GM19043 (cell line): Measurements from ENCODE around the gene ENPEP.
"Not testable (repeated sequence)": the region's sequence is repeated elsewhere in the genome, so short reads cannot be mapped to it uniquely, and the experiment has no call there.

Experiments used
- ATAC-seq: cut with Tn5 transposase; IDR thresholded peaks from one replicate; pipeline ENCODE4 v1.9.1; 2021; ENCODE audit warnings: low read depth; ENCODE audit not compliant: unreplicated experiment

Gene ENPEP, protein sequence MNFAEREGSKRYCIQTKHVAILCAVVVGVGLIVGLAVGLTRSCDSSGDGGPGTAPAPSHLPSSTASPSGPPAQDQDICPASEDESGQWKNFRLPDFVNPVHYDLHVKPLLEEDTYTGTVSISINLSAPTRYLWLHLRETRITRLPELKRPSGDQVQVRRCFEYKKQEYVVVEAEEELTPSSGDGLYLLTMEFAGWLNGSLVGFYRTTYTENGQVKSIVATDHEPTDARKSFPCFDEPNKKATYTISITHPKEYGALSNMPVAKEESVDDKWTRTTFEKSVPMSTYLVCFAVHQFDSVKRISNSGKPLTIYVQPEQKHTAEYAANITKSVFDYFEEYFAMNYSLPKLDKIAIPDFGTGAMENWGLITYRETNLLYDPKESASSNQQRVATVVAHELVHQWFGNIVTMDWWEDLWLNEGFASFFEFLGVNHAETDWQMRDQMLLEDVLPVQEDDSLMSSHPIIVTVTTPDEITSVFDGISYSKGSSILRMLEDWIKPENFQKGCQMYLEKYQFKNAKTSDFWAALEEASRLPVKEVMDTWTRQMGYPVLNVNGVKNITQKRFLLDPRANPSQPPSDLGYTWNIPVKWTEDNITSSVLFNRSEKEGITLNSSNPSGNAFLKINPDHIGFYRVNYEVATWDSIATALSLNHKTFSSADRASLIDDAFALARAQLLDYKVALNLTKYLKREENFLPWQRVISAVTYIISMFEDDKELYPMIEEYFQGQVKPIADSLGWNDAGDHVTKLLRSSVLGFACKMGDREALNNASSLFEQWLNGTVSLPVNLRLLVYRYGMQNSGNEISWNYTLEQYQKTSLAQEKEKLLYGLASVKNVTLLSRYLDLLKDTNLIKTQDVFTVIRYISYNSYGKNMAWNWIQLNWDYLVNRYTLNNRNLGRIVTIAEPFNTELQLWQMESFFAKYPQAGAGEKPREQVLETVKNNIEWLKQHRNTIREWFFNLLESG

DNA sequence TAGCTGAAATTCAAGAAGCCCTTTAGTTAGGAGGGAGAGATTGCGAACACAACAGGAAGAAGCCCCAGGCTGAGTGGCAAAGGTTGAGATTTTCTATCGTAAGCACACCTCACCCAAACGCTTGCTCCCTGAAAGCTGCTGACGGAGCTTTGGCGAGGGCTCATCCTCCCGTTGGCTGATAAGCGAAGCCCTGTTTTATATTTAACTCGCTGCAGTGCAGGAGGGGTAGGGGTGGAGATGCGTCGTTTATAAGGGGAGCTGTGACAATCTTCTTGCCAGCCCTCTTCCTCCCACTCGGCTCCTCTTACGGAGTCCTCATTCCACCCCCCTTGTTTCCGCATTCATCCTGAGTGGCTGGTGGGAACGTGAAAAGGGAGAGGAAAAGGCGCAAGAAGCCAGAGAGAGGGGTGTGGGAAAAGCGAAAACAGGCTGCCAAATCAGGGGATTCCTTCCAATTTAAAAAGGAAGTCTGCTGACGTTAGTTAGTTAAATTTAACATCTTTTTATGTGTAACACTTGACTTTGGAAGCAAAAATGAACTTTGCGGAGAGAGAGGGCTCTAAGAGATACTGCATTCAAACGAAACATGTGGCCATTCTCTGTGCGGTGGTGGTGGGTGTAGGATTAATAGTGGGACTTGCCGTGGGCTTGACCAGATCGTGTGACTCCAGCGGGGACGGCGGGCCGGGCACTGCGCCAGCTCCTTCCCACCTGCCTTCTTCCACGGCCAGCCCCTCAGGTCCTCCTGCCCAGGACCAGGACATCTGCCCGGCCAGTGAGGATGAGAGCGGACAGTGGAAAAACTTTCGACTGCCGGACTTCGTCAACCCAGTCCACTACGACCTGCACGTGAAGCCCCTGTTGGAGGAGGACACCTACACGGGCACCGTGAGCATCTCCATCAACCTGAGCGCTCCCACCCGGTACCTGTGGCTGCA is at the start of gene ENPEP:
ENPEP (plus strand) TSS at position 275 of the 938 bp plus-strand sequence; CDS start at position 535, 260 bp downstream.
- ATAC-seq: no peak

DNA sequence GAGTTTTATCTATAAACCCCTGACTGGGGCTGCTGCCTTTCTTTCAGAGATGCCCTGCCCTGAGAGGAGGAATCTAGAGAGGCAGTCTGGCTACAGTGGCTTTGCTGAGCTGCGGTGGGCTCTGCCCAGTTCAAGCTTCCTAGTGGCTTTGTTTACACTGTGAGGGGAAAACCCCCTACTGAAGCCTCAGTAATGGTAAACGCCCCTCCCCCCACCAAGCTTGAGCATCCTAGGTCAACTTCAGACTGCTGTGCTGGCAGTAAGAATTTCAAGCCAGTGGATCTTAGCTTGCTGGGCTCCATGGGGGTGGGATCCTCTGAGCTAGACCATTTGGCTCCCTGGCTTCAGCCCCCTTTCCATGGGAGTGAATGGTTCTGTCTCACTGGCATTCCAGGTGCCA is 44.1 kb upstream of the ENPEP start:
- ATAC-seq: not testable (repeated sequence)

DNA sequence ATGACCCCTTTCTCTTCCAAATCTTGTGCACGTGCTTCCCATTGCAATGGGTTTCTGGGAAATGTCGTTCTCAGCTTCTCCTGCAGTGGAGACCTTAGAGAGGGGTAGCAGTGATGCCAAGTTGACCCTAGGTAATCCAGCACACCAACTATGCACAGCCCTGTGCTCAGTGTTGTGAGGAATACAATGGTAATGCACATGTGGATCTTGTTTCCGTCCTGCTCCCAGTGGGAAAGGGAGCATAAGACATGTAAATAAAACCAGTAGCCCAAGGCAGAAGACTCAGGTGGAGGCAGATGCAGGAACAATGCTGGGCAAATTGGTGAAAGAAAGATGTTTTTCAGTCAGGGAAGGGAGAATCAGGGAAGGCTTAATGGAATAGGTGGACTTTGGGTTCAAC is 38.7 kb upstream of the ENPEP start:
- ATAC-seq: not testable (repeated sequence)

DNA sequence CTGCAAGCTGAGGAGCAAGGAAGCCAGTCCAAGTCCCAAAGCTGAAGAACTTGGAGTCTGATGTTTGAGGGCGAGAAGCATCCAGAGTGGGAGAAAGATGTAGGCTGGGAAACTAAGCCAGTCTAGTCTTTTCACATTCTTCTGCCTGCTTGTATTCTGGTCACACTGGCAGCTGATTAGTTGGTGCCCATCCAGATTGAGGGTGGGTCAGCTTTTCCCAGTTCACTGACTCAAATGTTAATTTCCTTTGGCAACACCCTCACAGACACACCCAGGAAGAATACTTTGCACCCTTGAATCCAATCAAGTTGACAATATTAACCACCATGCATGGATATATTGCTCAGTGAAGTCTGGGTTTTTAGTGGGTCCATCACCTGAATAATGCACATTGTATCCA is 36.7 kb upstream of the ENPEP start:
- not testable (repeated sequence) for ATAC-seq

DNA sequence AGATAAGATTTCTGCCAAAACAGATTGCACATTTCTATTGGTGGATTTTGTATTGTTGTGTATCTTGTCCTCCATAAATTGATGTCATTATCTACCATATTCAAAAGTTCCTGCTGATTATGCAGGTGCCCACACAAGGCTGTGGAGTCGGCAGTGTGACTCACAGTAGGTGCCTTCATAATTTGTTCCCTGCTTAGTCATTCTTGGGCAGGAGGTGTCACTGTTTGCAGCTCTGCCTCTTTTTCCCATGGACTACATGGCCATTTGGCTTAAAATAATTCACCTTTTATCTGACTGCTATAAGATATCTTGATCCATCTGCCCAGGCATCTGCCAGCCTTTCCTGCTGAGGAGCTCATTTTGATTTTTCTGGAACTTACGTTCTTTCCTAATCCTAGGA is 33.6 kb upstream of the ENPEP start:
- ATAC-seq: no peak

DNA sequence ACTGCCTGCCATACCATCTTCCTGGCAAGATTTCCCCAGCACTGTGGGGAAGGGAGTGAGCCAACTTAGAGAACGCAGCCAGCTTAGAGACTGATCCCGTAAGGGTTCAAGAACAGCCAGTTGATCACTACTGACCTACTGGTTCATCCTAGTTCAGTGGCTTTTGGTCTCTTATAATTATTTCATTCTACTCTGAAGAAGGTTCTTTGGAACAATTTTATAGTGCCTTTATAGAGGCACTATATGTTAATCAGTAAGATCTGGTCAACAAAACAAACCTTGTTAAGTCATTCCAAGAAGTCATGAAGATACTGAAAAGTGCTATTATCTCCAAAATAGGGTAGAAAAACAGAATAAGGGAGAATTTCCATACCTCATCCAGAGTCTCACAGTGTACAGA is 33.2 kb upstream of the ENPEP start:
- no peak for ATAC-seq

DNA sequence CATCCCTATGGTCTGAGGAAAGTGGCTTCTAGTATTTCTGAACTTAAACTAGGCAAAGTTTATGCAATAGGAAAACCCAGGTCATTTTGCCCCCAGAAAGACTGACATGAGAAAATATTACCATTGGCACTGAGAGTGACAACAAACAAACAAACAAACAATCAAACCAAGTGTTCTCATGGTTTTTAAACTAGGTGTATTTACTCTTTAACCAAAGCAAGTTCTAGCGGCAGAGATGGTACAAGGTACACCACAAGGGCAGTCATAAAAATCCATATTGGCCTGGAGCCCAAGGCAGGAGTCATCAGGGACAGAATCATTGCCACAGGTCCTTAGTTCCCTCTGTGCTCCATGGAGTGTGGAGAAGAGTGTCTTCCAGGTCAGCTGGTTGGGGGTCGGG is 26.0 kb upstream of the ENPEP start:
- no peak for ATAC-seq

DNA sequence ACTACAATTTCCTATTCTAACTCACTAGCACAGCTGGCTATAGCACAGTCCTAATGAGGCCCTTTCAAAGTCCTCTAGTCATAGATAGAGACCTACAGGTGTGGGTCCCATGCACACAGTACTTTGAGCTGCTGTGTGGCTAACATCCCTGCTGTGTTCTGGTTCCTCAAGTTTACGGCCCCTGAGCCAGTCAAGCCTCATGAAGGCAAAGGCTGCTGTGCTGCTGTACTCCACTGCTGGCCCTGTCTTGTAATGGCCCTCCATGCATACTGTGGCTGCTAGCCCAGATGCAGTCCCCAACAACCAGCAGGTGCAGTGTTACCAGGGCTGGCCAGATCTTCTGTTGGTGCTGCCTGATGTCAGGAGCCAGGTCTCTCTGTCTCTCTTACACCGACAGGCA is 23.4 kb upstream of the ENPEP start:
- ATAC-seq: no peak

DNA sequence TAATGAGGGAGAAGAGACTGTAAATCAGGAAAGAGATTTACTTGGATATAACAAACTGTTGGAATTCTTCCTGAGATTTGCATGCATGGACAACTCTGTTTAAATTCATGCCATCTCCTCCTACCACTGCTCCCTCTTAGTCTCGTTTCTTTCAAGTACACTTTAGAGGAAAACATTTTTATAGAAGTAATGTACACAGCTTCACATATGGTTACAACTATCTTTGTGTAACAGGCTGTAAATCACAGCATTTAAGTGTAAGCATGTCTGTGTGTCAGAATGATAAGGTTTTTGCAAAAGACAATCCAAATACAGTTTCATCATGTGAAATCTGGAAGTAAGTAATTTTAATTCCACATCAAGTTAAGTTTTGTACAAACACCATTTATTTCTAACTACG is 21.5 kb upstream of the ENPEP start:
- ATAC-seq: no peak

DNA sequence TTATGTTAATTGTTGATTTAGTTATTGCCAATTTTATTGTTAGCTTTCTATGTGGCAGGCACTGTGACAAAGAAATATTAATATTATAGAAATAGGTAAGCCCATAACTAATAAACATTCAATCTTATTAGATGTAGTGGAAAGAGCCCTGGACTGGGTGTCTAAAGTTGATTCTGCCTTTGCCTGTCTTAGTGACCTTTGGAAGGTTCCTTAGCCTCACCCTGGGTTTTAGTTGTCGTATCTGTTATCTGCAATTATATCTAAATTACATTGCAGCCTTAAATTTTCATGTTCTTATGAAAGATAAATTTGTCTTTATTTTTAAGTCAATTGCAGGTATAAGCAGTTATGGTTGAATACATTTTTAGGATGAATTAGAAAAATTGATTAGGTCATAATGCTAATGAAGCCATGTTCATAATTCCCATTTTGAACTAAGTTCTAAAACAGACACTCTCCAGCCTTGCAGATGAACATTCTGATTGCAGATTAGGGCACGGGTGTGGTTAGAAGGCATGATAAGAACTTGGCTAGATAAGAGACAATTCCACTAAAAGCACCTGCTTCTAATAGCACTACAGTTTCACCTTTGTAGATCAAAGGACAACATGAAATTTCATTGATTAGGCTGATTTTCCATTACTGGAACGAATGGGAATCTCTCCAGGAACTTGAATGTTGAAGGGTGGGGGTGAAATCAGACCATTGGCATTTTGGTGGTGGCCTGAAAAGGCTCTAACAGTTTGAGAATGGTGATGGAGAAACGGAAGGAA is 17.3 kb upstream of the ENPEP start:
- no peak for ATAC-seq

DNA sequence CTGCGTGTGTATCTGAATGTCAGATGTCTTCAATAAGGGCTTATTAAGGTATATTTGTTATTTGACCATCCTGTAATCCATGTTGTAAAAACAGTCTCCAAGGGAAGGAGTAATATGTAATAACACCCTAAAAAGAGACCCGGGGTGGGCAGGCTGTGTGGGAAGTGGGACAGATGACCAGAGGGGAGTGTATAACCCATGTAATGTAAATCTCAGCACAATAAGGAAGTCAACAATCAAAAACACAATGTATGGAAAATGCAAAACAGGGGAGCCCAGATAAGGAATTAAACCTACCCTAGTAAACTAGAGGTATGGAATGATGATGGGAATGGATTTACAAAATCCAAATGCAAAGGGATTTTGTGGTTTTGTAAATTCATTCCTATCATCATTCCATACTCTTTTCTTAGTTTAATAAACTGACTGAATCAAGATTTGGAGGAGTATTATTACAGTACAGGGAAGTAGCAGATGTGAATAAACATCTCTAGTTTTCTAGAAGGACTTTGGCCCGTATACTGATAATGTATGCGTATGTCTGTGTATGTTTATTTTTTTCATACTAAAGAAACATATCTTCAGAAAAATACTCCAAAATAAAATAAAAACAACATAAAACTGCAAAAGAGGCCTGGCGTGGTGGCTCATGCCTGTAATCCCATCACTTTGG is 15.7 kb upstream of the ENPEP start:
- no peak for ATAC-seq

DNA sequence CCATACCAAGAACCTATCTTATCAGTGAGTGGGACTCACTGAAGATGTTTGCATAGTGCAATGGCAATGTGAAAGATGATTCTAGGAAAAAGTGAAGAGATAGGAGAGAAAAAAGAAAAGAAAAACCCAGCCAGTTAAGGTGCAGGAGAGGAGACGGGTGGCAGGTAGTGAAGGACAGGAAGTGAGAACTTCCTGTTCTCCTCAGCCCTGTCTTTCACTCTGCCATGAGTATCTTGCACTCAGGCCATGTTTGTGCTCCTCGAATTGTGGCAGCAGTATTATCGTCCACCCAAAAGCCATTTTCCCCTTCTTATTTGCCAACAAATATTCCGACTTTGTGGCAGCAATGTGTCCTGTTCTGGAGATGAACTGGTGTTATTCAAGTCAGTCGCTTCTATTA is 8.6 kb upstream of the ENPEP start:
- no peak for ATAC-seq

DNA sequence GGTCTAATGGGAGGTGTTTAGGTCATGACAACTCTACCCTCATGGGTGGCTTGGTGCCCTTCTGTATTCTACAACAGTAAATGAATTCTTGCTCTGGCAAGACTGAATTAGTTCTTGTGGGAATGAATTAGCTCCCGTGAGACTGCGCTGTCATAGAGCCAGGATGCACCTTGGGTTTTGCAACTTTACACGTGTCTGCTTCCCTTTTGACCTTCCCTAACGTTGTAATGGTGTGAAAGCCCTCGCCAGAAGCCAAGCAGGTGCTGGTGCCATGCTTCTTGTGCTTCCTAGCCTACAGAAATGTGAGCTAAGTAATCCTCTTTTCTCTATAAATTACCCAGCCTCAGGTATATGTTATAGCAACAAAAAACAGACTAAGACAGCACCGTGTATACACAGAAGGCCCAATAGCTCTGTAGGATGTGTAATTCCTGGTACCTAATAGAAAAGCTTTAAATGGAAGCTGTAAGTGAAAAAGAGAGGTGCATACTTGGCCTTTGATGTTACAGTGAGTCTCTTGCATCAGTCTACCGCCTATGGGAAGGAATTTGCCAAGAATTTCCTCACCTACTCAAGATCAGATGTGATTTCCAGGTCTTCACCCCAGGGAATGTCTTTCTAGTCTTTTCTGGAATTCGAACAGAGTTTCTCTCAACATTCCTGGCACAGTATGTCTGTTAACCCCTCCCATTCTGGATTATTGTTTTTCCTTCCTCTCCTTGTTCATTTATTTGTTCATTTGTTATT is 3.2 kb upstream of the ENPEP start:
- no peak for ATAC-seq

DNA sequence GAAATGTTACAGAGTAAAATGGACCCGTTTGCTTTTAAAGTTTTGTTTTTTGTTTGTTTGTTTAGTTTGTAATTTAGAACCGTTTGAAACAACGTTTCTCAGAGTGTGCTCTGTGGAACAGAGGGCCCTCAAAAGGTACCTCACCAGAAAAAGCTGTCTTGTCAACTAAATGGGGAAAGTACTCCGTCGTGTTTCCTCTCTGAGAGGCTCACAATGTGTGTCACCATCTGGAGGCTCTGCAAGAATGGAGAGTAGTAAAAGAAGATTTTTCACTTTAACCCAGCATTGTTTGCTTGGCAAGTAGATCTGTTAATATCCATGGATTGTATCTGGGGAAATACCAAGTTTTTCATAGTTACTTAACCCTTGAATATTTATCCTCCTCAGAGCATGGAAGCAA is 1.5 kb upstream of the ENPEP start:
- ATAC-seq: no peak

DNA sequence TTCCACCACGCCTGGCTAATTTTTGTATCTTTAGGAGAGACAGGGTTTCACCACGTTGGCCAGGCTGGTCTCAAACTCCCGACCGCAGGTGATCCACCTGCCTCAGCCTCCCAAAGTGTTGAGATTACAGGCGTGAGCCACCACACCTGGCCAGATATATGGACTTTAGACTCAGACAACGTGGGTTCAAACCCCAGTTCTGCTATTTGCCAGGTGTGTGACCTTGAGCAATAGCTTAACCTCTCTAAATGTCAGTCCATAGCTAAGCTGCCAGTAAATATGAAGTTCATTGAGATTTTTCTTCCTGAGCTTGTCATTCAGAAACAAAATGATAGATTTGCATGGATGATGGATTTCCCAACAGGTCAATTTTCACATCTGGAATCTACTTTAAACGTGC is 875 bp upstream of the ENPEP start:
- not testable (repeated sequence) for ATAC-seq

DNA sequence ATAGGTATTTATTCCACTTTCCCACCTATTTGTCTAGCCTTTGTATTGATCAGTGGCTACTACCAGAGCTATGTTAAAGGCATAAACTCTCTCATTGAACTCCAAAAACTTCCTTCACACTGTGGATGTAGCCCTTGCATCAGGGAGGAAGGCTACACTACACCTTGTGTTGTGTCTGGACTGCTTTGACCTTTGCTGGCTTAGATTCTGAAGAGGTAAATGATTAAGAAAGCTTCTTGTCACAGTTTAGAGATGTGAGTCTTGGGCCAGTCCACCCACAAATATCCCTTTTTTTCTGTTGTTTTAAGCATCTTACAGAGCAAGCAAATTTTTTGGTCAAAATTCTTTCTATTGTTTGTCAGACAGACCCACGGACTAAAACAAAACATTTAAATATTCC is 1.9 kb downstream of the ENPEP start:
- ATAC-seq: no peak

DNA sequence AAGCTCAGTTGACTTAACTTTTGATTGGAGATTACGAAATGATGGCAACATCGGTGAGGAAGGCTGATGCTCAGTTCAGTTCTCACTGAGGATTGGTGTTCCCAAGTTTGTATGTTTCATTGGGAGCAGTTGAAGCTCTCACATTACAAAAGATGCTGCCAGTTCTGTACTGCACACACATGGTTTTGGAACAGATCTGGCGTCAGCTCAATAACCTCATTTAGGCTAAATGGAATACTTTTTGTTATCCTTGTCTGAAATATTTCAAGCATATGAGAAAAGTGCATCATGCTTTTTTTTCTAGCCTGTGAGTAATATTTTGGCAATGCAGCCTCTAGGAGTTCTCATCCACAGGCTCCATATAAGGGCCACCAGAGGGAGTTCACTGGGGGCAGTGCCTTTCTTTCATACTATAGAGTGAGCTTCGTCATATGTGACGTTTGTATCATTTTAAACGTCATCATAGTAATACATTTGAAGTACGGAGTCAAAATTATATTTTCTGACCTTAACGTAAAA is 4.1 kb downstream of the ENPEP start:
- no peak for ATAC-seq

DNA sequence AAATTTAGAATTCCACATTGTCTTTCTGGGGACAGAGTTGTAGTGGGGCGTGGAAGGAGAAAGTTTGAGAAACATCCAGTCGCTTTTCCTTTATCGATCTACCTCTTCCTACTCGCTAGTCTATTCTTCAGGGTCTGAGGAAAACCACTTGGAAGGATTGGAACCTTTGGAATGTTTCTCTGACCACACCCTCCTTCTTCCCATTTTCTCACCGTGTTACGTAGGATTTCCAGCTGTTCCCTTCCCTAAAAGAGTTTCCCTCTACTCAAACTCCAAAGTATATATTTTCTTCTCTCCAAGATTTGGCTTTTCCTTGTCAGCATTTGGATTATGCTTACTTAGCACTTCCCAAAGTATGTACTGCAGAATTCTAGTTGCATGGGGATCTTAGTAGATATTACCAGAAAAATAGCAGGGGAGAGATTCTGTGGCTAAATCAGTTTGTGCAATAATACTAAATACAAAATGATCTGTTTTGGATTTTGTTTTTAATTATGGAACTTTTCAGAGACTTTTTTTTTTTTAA is 4.9 kb downstream of the ENPEP start:
- ATAC-seq: no peak
